ENCODE data around the gene ARMH3.
"Not testable (repeated sequence)": the region's sequence is repeated elsewhere in the genome, so short reads cannot be mapped to it uniquely, and the experiment has no call there.

ARMH3 gene

DNA sequence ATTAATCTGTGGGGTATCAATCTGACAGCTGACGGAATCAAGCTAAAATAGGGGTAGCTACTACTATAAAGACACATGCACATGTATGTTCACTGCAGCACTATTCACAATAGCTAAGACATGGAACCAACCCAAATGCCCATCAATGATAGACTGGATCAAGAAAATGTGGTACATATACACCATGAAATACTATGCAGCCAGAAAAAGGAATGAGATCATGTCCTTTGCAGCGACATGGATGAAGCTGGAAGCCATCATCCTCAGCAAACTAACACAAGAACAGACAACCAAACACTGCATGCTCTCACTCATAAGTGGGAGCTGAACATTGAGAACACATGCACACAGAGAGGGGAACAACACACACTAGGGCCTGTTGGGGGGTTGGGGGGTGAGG lies 75.3 kb downstream of the ARMH3 start:
- DNase-seq (ENCODE audit: low spot score) = not testable (repeated sequence)

DNA sequence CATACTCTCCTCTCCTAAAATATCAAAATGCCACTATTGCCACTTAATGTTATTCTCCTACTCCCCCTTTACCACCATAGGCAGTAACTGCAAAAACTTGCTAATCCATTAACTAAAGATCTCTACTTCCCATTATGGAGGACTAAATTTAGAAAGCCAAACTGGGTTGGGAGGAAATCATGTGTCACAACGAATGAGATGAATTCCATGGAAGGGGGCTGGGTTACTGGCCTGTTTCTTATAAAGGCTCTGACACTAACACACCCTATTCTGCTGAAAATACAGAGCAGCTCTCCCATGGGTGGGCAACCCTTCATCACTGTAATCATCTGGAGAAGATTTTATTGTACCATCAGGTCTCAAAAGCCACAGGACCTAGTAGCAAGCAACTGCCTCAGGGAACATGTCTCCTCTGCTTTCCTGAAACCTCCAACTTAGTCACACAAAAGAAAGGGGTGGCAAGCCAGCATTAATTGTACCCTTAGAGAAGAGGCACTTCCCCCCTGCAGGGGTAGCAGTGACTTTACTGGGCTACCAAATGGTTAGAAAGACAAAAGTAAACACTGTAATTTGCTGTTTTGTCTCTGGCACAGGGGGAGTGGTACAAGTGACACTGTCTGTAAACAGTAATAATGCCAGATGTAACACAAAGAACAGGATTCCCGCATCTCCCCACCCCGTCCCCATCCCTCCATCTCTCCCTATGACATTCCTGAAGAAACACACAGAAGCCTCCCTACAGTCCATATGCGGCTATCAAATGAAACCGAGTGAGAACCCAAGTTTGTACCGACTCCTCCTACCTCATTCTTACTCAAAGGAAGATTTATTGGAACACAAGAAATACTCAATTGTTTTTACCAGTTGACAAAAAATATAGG lies 81.6 kb downstream of the ARMH3 start:
- no peak for DNase-seq (ENCODE audit: low spot score)

DNA sequence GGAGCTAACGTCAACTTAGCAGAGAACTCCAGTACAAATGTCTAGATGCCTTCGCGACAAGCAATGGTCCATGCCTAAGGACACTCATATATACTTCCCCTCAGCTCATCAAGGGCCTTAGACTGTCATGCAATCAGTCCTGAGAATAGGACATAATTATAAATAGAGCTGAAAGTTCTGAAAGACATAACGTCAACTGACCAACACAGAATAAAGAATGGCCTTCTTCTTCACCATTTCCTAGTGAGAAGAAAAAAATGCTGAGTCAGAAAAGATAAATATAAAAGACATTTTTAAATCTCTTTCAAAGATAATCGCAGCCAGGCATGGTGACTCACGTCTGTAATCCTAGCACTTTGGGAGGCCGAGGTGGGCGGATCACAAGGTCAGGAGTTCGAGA lies 83.2 kb downstream of the ARMH3 start:
- no peak for DNase-seq (ENCODE audit: low spot score)

DNA sequence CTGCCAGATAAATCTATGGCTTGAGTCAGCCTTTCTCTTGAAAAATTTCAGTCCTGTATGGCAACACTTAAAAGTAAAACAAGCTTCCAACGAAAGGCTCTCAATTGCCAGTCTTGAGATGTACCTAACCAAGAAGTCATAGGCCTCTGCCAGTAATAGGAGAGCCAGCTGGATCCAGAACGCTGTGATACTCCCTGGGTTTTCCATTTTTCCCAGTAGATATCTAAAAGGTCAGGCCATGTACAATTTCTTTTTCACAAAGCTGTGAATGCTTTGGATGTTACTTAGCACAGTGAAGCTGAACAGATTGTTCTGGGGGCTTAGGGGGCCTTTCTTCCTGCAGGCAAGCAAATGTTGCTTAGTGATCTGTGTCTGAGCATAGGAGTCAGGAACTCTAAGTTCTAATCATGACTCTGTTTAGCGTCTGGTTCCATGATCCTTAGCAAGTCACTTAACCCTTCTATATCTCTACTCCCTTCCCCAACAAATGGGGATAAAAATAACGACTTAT lies 86.5 kb downstream of the ARMH3 start:
- DNase-seq (ENCODE audit: low spot score) = no peak

DNA sequence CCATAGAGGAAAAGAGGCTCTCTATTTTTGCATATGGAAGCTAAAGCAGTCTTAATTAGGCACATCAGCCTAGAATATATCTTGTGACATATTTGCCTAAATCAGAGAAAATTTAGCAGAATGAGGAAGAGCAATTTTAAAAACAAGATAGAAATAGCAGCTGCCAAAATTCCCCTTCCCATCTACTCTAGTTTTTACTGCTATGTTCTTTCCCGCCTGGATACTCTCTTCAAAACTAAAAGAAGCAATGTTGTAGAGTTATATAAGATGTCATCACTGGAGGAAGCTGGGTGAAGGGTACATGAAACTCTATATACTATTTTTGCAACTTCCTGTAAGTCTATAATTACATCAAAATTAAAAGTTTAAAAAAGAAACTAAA lies 87.0 kb downstream of the ARMH3 start:
- DNase-seq (ENCODE audit: low spot score) = no peak

DNA sequence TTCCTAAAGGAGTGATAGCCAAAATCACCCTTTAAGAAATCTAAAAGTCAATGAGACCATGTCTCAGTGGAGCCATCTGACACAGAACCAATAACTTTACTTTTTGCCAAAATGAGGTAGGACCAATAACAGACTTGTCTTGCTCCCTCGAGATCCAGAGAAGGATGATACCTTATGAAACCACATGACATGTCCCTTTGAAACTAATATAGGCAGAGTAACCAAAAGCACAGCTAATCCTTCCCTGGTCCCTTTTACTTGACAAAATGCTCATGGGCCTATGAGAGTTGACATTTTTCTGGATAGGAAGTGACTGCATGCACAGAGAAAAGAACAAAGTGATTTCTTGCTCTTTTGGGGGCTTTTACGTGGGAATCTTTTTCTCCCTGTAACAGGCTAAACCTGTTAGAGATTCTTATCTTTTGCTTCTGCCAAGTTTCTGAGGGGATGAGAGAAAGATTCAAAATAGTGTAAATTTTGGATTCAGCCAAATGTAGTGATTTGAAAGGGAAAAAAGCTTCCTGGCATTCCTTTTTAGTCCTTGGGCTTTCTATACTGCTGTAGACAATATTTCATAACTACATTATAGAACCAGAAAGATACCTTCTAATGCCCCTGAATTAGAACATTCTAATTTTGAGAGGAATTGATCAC lies 87.6 kb downstream of the ARMH3 start:
- no peak for DNase-seq (ENCODE audit: low spot score)

DNA sequence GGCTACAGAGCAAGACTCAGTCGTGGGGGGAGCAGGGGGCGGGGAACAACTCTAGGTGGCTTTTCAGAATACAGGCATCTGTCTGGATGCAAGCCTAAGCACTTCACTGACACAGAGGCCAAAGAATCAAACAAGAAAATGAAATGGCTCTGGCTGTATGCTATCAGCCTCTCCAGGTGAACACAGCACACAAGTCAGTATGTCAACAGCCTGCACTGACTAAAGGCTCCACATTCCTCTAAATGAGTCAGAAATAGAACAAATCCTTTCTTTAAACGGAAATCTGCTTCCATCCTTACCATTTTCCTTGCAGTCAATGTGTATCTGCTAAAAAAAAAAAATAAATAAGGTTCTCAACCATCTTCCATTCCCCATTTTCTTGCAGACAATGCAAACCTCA lies 88.3 kb downstream of the ARMH3 start:
- no peak for DNase-seq (ENCODE audit: low spot score)

DNA sequence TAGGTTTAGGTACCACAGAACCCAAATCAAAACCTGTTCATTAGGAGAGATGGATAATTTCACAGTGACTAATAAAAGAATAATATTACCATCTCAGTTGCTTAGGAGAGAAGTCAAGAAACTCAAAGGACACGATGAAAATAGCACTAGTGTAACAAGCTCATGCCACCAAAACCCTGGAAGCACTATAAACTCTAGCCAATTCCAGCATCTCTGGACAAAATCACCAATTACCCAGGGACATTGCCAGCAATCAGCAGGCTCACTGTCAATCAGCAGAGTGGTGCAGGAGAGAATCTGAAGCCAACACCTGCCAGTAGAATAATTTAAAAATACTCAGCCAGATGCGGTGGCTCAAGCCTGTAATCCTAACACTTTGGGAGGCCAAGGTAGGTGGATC lies 88.9 kb downstream of the ARMH3 start:
- no peak for DNase-seq (ENCODE audit: low spot score)

DNA sequence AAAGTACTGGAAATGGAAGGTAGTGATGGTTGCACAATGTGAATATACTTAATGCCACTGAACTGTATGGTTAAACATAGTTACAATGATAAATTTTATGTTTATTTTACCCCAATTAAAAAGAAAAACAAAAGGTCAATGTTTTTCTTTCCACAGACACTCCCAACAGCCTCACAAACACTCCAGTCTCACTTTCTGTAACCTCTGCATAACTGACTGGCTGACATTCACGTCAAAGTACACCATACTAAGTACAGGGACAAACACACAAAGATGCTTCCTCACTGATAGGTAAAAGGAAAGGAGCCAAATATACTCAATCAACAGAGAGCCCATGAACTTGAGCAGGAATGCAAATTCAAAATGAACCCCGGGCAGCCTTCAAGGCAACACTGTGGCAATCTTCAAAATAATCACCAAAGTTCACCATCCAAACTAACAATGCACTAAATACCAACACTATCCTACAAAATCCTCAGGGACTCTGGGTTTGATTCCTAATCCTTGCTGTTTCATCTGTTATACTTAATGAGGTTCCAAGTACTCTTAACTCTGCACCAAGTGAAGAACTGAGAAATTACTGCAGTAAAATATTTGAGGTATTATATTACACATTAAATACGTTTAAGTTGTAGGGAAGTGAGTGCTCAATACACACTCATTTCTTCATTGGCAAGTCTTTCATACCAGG lies 90.8 kb downstream of the ARMH3 start:
- no peak for DNase-seq (ENCODE audit: low spot score)

DNA sequence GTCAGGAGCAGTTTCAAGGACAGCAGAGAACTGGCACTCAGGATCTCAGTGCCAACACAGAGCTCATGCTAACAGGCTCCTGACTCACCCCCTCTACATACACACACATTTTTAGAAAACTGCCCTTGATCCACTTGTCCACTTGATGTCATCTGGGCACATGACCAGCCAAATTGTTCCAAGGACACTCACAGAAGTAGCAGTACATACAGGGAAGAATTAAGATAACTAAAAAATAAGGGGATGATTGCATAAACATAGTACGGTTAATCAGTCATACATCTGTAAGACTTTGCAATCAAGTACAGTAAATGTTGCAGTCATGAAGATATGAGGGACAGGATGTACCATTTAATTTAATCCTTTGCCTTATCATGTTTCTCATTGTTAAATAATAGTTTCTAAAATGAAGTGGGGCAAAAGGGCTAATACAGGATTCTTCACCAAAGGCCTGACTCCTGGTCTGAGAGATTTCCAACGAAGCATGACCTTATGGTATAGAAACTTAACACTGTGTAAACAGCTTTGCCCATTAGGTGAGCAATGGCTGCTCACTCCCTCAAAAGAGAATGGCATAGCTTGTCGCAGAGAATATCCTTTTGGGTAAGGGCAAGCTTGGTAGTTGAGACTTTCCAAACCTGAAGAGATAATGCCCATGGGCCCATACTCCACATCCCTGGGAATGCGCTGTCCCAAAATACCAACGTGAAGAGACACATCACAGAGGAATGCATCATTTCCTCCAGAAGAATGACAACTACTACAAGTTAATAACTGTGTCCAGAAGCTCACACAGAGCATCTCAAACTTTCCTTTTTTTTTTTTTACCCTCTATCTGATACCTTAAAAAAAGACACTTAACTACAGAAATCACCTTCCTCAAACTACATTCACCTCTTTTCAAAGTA lies 94.1 kb downstream of the ARMH3 start:
- DNase-seq (ENCODE audit: low spot score) = peak; percentile 42

DNA sequence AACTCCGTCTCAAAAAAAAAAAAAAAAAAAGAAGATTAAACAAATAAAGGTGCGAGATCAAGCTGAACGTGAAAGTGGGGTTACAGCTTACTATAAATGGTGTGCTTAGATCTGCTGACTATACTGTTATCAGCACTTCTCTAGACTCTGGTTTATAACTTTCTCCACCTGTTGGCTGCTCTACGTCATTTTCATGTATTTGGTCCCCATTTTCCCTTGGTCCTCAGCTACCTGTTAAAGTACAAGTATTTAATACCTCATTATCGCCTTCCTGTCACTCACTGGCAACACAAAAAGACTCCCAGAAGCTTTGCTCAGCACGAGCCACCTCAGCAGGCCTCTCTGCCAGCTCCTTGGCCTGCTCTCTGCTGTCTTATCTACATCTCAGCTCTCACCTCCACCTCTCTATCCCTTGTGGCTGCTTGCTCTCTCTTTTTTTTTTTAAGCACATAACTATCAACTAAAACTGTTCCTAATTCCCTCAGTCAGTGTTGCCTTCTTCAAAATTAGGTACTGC lies 95.0 kb downstream of the ARMH3 start:
- no peak for DNase-seq (ENCODE audit: low spot score)

DNA sequence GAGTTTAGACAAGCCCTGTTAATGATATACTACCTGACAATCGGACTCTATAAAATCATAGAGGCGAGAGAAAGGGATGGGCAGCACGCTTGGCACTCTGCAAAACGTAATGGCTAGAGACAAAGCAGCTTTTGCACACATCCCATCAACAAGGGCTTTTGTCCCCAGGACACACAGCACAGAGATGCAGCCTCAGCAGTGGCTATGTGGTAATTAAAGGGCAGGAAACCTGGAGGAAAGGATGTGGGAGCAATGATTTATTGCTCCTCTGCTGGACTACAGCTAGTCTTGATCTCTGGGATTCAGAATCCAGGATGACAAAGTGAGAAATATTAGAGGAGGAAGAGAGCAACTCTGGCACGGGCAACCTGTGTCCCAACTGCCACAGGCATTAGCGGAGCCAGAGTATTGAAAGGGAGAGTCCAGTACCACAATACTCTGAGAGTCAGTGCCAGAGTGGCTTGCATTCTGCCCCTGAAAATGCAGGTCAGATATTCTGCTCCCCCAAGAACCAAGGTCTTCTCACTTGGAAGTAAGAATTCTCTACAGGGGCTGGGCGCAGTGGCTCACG lies 96.5 kb downstream of the ARMH3 start:
- no peak for DNase-seq (ENCODE audit: low spot score)

DNA sequence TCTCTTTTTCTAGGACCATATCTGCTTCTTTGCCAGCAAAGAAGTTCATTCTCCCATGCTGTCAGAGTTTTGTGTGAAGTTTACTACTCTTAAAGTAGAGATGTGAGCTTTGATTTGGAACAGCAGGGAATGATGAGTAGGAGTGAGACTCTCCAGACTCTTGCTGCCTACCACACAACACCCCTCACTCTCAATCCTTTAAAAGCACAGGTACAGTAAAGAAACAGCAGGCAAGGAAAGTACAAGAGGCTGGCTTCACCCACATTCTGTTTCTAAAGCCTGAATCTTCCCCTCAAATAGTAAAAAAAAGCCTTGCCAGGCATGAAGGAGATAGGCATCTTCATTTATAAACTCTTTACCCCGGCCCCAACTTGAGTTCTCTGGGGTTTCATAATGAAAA lies 97.3 kb downstream of the ARMH3 start:
- DNase-seq (ENCODE audit: low spot score) = no peak

DNA sequence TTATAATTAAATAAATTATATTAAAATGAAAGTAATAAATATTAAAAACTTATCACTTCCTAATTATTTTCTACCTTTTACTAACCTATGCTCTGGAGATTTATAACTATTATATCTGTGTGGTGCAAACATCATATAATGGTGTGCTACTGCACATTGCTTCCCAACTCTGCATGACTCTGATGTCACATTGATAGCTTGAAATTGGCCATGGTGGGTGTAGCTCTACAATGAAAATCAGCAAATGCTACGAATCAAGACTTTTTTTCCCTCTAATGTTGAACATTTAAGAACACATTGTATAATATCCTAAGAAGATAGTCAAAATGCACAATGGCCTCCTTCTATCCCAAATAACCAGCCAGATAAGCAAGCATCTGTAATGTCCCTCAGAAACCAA lies 99.1 kb downstream of the ARMH3 start:
- no peak for DNase-seq (ENCODE audit: low spot score)

DNA sequence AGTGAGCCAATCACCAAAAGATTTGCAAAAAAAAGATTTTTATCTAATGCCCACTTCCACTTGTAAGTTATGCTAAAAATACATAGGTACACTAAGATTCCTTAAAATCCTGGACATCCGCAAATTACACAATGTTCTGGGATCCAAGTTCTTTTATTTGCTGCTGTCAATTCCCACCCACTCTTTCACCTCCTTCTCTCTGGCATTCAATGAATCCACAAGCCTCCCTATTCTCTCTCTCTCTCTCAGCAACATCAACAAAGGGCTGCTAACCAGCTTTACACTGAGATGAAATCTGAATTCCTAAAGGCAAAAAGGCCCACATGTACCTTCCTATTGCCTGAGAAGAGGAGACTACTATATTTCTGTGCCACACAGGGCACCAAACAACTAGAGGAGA lies 99.9 kb downstream of the ARMH3 start:
- DNase-seq (ENCODE audit: low spot score) = no peak

DNA sequence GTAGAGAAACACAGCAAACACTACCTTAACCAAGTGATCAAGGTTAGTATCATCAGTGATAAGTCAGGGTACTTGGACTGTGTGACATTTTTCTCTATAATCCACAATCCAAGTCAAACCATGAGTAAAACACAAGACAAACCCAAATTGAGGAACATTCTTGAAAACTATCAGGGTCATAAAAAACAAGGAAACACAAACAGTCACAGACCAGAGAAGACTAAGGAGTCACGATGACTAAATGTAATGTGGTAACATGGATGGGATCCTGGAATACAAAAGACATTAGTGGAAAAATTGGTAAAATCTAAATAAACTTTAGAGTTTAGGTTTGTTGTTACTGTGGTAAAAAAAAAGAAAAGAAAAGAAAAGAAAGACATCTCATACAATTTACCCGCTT lies 103.8 kb downstream of the ARMH3 start:
- DNase-seq (ENCODE audit: low spot score) = no peak

DNA sequence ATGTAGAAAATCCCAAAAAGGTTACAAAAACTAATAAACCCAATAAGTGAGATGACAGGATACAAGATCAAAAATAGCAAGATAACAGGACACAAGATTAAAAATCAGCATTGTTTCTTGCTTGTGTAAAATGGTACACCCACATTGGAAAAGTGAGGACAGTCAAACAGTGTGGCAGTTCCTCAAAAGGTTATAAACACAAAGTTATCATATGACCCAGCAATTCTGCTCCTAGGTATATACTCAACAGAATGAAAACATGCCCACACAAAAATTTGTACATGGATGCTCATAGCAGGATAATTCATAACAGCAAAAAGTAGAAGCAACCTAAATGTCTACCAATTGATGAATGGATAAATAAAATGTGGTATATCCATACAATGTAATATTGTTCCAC lies 105.8 kb downstream of the ARMH3 start:
- no peak for DNase-seq (ENCODE audit: low spot score)

DNA sequence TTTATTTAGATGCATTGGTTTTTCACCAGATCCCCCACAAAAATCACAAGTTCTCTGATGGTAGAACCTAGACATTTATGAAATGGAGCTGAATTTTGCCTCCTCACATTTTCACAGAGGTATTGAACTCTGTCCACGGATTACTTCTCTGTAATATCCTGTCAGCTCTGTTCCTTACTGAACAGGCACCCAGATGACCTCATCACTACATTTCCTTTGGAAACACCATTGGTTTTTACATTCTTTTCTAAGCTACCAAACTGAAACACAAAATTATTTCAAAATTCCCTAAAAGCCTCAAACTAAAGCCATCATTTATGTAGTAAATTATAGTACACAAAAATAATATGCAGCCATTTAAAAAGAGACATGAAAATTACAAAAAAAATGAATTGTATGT lies 114.1 kb downstream of the ARMH3 start:
- DNase-seq (ENCODE audit: low spot score) = no peak

DNA sequence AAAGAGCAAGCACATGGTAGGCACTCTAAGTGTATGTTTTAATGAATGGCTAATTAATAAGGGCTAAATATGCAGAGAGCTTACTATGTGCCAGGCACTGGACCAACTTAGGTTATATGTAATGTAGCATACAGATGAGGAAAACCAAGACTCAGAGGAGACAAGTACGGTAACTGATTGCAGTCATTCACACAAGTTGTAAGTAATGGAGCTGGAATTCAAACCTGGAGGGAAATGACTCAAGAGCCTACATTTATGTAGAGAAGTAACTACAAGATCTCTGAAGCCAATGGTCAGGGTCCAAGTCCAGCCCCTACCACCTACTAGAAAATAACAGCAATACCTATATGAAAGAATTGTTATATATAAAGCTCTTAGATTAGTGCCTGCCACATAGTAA lies 115.1 kb downstream of the ARMH3 start:
- no peak for DNase-seq (ENCODE audit: low spot score)

DNA sequence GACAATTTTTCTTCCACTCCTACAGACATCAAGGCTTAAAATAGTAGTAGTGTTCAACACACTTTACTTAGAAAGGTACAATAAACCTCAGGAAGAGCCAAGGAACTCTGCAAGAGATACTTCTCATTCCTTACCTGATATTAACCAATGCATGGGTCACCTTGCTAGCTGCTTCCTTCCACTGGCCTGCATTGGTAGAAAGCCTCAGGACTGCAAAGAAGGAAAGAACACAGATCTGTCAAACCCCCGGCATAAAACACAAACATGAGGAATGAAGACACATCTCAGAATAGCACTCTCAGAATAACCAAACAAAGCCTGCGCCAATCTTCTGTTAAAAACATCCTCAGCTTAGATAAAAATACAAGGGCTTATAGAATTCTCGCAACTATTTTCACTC lies 116.2 kb downstream of the ARMH3 start:
- no peak for DNase-seq (ENCODE audit: low spot score)

DNA sequence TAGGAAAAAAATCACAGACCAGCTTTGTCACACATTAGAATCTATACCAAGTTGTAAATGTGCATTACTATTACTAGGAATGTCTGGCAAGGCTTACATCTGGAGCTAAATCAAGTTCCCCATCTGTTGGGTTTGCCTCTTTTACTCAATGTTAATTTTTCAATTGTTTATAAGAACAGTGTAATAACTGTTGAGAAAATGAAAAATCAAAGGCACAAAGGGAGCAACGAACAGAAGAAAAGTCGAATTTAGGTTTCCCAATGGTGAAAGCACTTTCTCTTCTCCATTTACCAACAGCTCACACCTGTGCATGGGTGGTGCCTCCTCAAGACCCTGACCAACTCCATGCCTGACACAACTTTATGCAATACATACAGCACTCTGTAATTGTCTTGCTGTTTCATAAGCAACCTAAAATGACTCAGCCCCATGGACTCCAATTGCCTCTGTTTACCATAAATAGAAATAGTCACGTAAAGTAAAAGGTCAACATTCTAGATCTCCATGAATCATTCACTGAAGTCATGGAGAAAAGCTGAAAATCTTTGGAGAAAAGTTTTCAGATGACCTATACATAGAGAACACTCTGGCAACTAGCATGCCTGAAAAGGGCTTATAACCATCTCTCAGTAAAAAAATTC lies 116.8 kb downstream of the ARMH3 start:
- DNase-seq (ENCODE audit: low spot score) = peak; percentile 25

All from RKO (cell line).